Tibial nerve (tissue), 3 donors: Measurements from ENCODE around the gene ERH.

ENCODE experiments used
- CTCF ChIP-seq, 5 experiments: fragments of 200-600 bp in 3 of 5; fragments of 450-650 bp in 2 of 5; sonication (generic) in 3 of 5; IDR thresholded peaks; one replicate each; pipeline ENCODE4 v1.5.1; 2016 to 2019; ENCODE audit warnings: antibody characterized with exemption in 5 of 5, mild to moderate bottlenecking in 3 of 5, moderate library complexity in 2 of 5
- POLR2A ChIP-seq, 2 donors: fragments of 450-650 bp; IDR thresholded peaks; one replicate each; pipeline ENCODE4 v1.6.1; 2017; ENCODE audit warnings: antibody characterized with exemption in 2 of 2, mild to moderate bottlenecking in 2 of 2, moderate library complexity in 2 of 2

GRCh38 chr14:69333791-69334337 lies 64.2 kb downstream of the ERH start:
- TF ChIP-seq POLR2A (IDR thresholded peaks at IDR 0.05) (no peak), CTCF (IDR thresholded peaks at IDR 0.05) (no peak)
